ENCODE measurements around the gene SNAI1. TPM values are rescaled to one million over a fixed set of nuclear protein-coding genes. Genes with fewer than 3 reads are reported as not detected.

The SNAI1 gene
- 1 to 10 TPM; 1.5 to 2.4 (median 2.1) TPM for total RNA-seq
- 0.50 TPM for total RNA-seq (2013)

- intact Hi-C loops (cut with micrococcal nuclease): no loop called here
- Mint-ChIP-seq H3K4me1 (peaks cover 5 to 37% of the 10 kb centered on the region in 2 donors), H3K4me3 (peak within 1 kb of the TSS; percentile 67), H3K9me3 (no peaks in the 10 kb centered on the region), H3K27me3 (ENCODE audit: low read depth in 2 of 2) (peaks cover 0 to 8% of the 10 kb centered on the region in 2 donors), H3K27ac (peak within 1 kb of the TSS; percentile 12 to 80), H3K36me3 (no peaks in the 10 kb centered on the region)
- peak; percentile 74 to 94 for DNase-seq
- ATAC-seq: peak; percentile 91 to 96 (median 93)
- Histone ChIP-seq H3K27me3 (ENCODE audit: control insufficient read depth, insufficient read depth, low read length) (peaks cover 4% of the 10 kb centered on the region), H3K27ac (ENCODE audit: low read length) (no peak within 1 kb of the TSS), H3K4me1 (ENCODE audit: control insufficient read depth, insufficient read depth, low read length) (peaks cover 30% of the 10 kb centered on the region), H3K36me3 (ENCODE audit: control insufficient read depth, insufficient read depth, low read length) (no peaks in the 10 kb centered on the region), H3K9me3 (ENCODE audit: control insufficient read depth, insufficient read depth, low read length) (no peaks in the 10 kb centered on the region), H3K4me3 (ENCODE audit: low read length) (peak within 1 kb of the TSS; percentile 30)
- WGBS (ENCODE audit: insufficient coverage): under 1% methylated on average over 82 of the region's 90 CpGs
- TF ChIP-seq CTCF (IDR thresholded peaks at IDR 0.05): peak; percentile 50
Observed at GRCh38 chr20:49982346-49983122, at the start of gene SNAI1. Gene SNAI1, plus strand, starts transcription at chr20:49982980. Its CDS starts 80 bp downstream, at chr20:49983060.

GRCh38 chr20:49935746-49936152 lies 47.0 kb upstream of the SNAI1 start:
- Mint-ChIP-seq H3K4me3 (peak overlapping the region; percentile 95), H3K27ac (peak overlapping the region; percentile 88 to 90), H3K36me3 (no peaks in the 10 kb centered on the region), H3K9me3 (no peaks in the 10 kb centered on the region), H3K27me3 (ENCODE audit: low read depth in 2 of 2) (no peaks in the 10 kb centered on the region), H3K4me1 (peaks cover 37 to 38% of the 10 kb centered on the region in 2 donors)
- no peaks in the 10 kb centered on the region for H3K27me3 ChIP-seq (ENCODE audit: control insufficient read depth, insufficient read depth, low read length)
- ATAC-seq (peak in 2 of 3 donors; percentile 1 to 7), DNase-seq (no peak)
- H3K27ac ChIP-seq (ENCODE audit: low read length): peak overlapping the region; percentile 56
- no peaks in the 10 kb centered on the region for H3K9me3 ChIP-seq (ENCODE audit: control insufficient read depth, insufficient read depth, low read length)
- intact Hi-C loops (cut with micrococcal nuclease): loop anchor here (1.0 kb wide), 1 partner anchor 20 kb away; the partner anchor contains the start of gene SPATA2
- H3K4me1 ChIP-seq (ENCODE audit: control insufficient read depth, insufficient read depth, low read length): peaks cover 36% of the 10 kb centered on the region
- WGBS (ENCODE audit: insufficient coverage): 41% methylated on average over 15 of the region's 21 CpGs
- H3K4me3 ChIP-seq (ENCODE audit: low read length): peak overlapping the region; percentile 99
- no peak for TF ChIP-seq CTCF (IDR thresholded peaks at IDR 0.05)
- no peaks in the 10 kb centered on the region for H3K36me3 ChIP-seq (ENCODE audit: control insufficient read depth, insufficient read depth, low read length)

GRCh38 chr20:49936153-49937026 lies 46.4 kb upstream of the SNAI1 start, which contains the start of gene RNF114:
Gene RNF114, plus strand, starts transcription at chr20:49936397. Its CDS starts 16 bp downstream, at chr20:49936413.
- H3K27ac ChIP-seq (ENCODE audit: low read length): peak within 1 kb of the TSS; percentile 92
- Mint-ChIP-seq H3K9me3 (no peaks in the 10 kb centered on the region), H3K4me1 (peaks cover 43 to 45% of the 10 kb centered on the region in 2 donors), H3K4me3 (peak within 1 kb of the TSS; percentile 95), H3K27me3 (ENCODE audit: low read depth in 2 of 2) (no peaks in the 10 kb centered on the region), H3K36me3 (no peaks in the 10 kb centered on the region), H3K27ac (peak within 1 kb of the TSS; percentile 88 to 90)
- under 1% methylated on average over 79 of the region's 79 CpGs for WGBS (ENCODE audit: insufficient coverage)
- no peaks in the 10 kb centered on the region for H3K9me3 ChIP-seq (ENCODE audit: control insufficient read depth, insufficient read depth, low read length)
- H3K4me3 ChIP-seq (ENCODE audit: low read length): peak within 1 kb of the TSS; percentile 99
- peaks cover 36% of the 10 kb centered on the region for H3K4me1 ChIP-seq (ENCODE audit: control insufficient read depth, insufficient read depth, low read length)
- no peaks in the 10 kb centered on the region for H3K27me3 ChIP-seq (ENCODE audit: control insufficient read depth, insufficient read depth, low read length)
- DNase-seq: peak; percentile 86 to 96
- ATAC-seq: peak; percentile 94 to 97 (median 97)
- no peaks in the 10 kb centered on the region for H3K36me3 ChIP-seq (ENCODE audit: control insufficient read depth, insufficient read depth, low read length)
- no peak for TF ChIP-seq CTCF (IDR thresholded peaks at IDR 0.05)
- intact Hi-C loops (cut with micrococcal nuclease): loop anchor here (1.0 kb wide), 1 partner anchor 21 kb away; the partner anchor contains the start of gene SPATA2

Measured in natural killer cell (primary cell).